ENCODE results near the gene HOXA6.

- TF ChIP-seq ZFX (IDR thresholded peaks at IDR 0.05; ENCODE audit: borderline replicate concordance) = no peak
- no peak for TF ChIP-seq CTCF (IDR thresholded peaks at IDR 0.05)
Measured at GRCh38 chr7:27180431-27181420, 33.2 kb upstream of the HOXA6 start.

Measured in 22Rv1 (cell line).